AG04450 (cell line): ENCODE results near the gene AQR. TPM values are rescaled to one million over a fixed set of nuclear protein-coding genes. Genes with fewer than 3 reads are reported as not detected.

Experiments
- CTCF ChIA-PET: fragments of 300-600, 350-600 bp; formaldehyde crosslinking; extraction: SDS; loops from one replicate; lab custom pipeline; 2022; ENCODE audit warnings: antibody characterized with exemption, inconsistent platforms; lab: Charles Lee
- POLR2A ChIA-PET: fragments of 350-600 bp; formaldehyde crosslinking; extraction: SDS; loops from one replicate; lab custom pipeline; 2021; ENCODE audit warnings: antibody characterized with exemption, inconsistent platforms; lab: Yijun Ruan, JAX
- DNase-seq: peaks from one replicate; pipeline ENCODE4 v3.0.0-alpha.2; 2011; ENCODE audit warnings: low read depth, low spot score
- H3K27ac ChIP-seq: one replicate; pipeline ENCODE4 v1.5.1; 2012; ENCODE audit warnings: low read depth, low read length, control low read depth
- H3K27me3 ChIP-seq: one replicate; pipeline ENCODE4 v1.6.0; 2012; ENCODE audit warnings: low read length; ENCODE audit not compliant: control insufficient read depth, insufficient read depth
- H3K4me3 ChIP-seq: 2 replicates; pipeline ENCODE4 v1.5.1; 2011; ENCODE audit warnings: mild to moderate bottlenecking, low read depth, low read length, control low read depth
- H3K9me3 ChIP-seq: 2 replicates; pipeline ENCODE4 v1.5.1; 2012; ENCODE audit warnings: low read length; ENCODE audit not compliant: control insufficient read depth, insufficient read depth
- CTCF ChIP-seq: IDR thresholded peaks from 2 replicates; pipeline ENCODE4 v1.5.1; 2011; ENCODE audit warnings: low read depth, low read length, control low read depth, inconsistent platforms
- polyA plus RNA-seq: library from polyadenylated mRNA; depleted of rRNA; stranded (reverse); fragments of >200 nt; gene quantifications from 2 replicates; pipeline ENCODE4 v1.2.3, GENCODE V29; 2011

The AQR gene
- polyA plus RNA-seq, 1 experiment: 32.9 TPM

- no peak for DNase-seq
- ChIA-PET POLR2A (no interaction called here), CTCF (no interaction called here)
- Histone ChIP-seq H3K27me3 (no peaks in the 10 kb centered on the region), H3K9me3 (no peaks in the 10 kb centered on the region), H3K27ac (no peak overlapping the region), H3K4me3 (no peak overlapping the region)
- no peak for TF ChIP-seq CTCF
Observed at GRCh38 chr15:34838282-34838681, 131.3 kb downstream of the AQR start.

GRCh38 chr15:34837246-34838016, 132.1 kb downstream of the AQR start:
- H3K27ac ChIP-seq: no peak overlapping the region
- CTCF ChIA-PET: interaction anchor here (0.8 to 1.3 kb wide), 2 partner anchors 10 to 15 kb away, joined by 3 read pairs; no protein-coding TSS in a partner anchor
- no peaks in the 10 kb centered on the region for H3K27me3 ChIP-seq
- no peak overlapping the region for H3K4me3 ChIP-seq
- POLR2A ChIA-PET: interaction anchor here (1.4 kb wide), 1 partner anchor 27 kb away, joined by 4 read pairs; no protein-coding TSS in a partner anchor
- peak; percentile 68 for DNase-seq
- no peak for TF ChIP-seq CTCF
- no peaks in the 10 kb centered on the region for H3K9me3 ChIP-seq

- Histone ChIP-seq H3K4me3 (no peak overlapping the region), H3K27me3 (no peaks in the 10 kb centered on the region), H3K27ac (no peak overlapping the region), H3K9me3 (no peaks in the 10 kb centered on the region)
- TF ChIP-seq CTCF: no peak
- POLR2A ChIA-PET: no interaction called here
- no peak for DNase-seq
- CTCF ChIA-PET: no interaction called here
Observed at GRCh38 chr15:34828145-34828911, 141.2 kb downstream of the AQR start.

GRCh38 chr15:34821831-34822230, 147.7 kb downstream of the AQR start:
- Histone ChIP-seq H3K27me3 (no peaks in the 10 kb centered on the region), H3K9me3 (no peaks in the 10 kb centered on the region), H3K27ac (no peak overlapping the region), H3K4me3 (no peak overlapping the region)
- no peak for DNase-seq
- TF ChIP-seq CTCF: no peak
- ChIA-PET POLR2A (no interaction called here), CTCF (interaction anchor here (1.1 to 1.4 kb wide), 2 partner anchors 96 to 113 kb away, joined by 4 to 5 read pairs; no protein-coding TSS in a partner anchor)

GRCh38 chr15:34820110-34820509, 149.4 kb downstream of the AQR start:
- POLR2A ChIA-PET: no interaction called here
- no peak overlapping the region for H3K4me3 ChIP-seq
- no peaks in the 10 kb centered on the region for H3K9me3 ChIP-seq
- DNase-seq: no peak
- H3K27ac ChIP-seq: no peak overlapping the region
- no peaks in the 10 kb centered on the region for H3K27me3 ChIP-seq
- no peak for TF ChIP-seq CTCF
- CTCF ChIA-PET: no interaction called here
